H9 (cell line): Measurements from ENCODE around the gene PDCL3. TPM values are rescaled to one million over a fixed set of nuclear protein-coding genes. Genes with fewer than 3 reads are reported as not detected.

ENCODE experiments used
- DNase-seq: peaks from one replicate; pipeline ENCODE4 v3.0.0-alpha.2; 2017
- H2AFZ ChIP-seq: one replicate; pipeline ENCODE4 v1.6.1; 2013; ENCODE audit warnings: mild to moderate bottlenecking, low read length, control low read depth, moderate library complexity
- H2AK5ac ChIP-seq: 2 replicates; pipeline ENCODE4 v1.6.1; 2013; ENCODE audit warnings: low read length, control low read depth, mixed read lengths; ENCODE audit not compliant: insufficient read length
- H2BK120ac ChIP-seq: one replicate; pipeline ENCODE4 v1.6.1; 2013; ENCODE audit warnings: low read depth, mild to moderate bottlenecking, low read length, control low read depth, inconsistent platforms; ENCODE audit not compliant: poor library complexity, severe bottlenecking
- H2BK12ac ChIP-seq: 2 replicates; pipeline ENCODE4 v1.6.1; 2013; ENCODE audit warnings: low read length, control low read depth, mixed read lengths, low read depth; ENCODE audit not compliant: insufficient read length
- H2BK15ac ChIP-seq: 2 replicates; pipeline ENCODE4 v1.6.1; 2013; ENCODE audit warnings: low read depth, low read length, control low read depth
- H2BK20ac ChIP-seq: one replicate; pipeline ENCODE4 v1.6.1; 2013; ENCODE audit warnings: low read depth, mild to moderate bottlenecking, low read length, control low read depth, inconsistent platforms; ENCODE audit not compliant: poor library complexity, severe bottlenecking
- H2BK5ac ChIP-seq: 2 replicates; pipeline ENCODE4 v1.6.1; 2013; ENCODE audit warnings: low read length, control low read depth, mixed read lengths; ENCODE audit not compliant: insufficient read length
- H3K14ac ChIP-seq: 2 replicates; pipeline ENCODE4 v1.6.1; 2013; ENCODE audit warnings: low read length, control low read depth; ENCODE audit not compliant: insufficient read depth
- H3K18ac ChIP-seq: 2 replicates; pipeline ENCODE4 v1.6.1; 2013; ENCODE audit warnings: low read depth, mild to moderate bottlenecking, mixed read lengths, low read length, control low read depth; ENCODE audit not compliant: insufficient read length
- H3K23ac ChIP-seq: 2 replicates; pipeline ENCODE4 v1.6.1; 2013; ENCODE audit warnings: low read length, control low read depth, mixed read lengths, low read depth; ENCODE audit not compliant: insufficient read length
- H3K23me2 ChIP-seq: 2 replicates; pipeline ENCODE4 v1.6.1; 2013; ENCODE audit warnings: low read depth, mild to moderate bottlenecking, mixed read lengths, low read length, control low read depth; ENCODE audit not compliant: insufficient read length, poor library complexity, severe bottlenecking
- H3K27ac ChIP-seq: 2 replicates; pipeline ENCODE4 v1.5.1; 2013; ENCODE audit warnings: low read length, control low read depth, mixed read lengths, low read depth; ENCODE audit not compliant: insufficient read length
- H3K27me3 ChIP-seq: 2 replicates; pipeline ENCODE4 v1.6.1; 2013; ENCODE audit warnings: low read length, control low read depth, inconsistent platforms; ENCODE audit not compliant: insufficient read depth
- H3K4ac ChIP-seq: 2 replicates; pipeline ENCODE4 v1.6.1; 2013; ENCODE audit warnings: low read depth, mild to moderate bottlenecking, control low read depth, inconsistent platforms, low read length, moderate library complexity
- H3K4me1 ChIP-seq: 2 replicates; pipeline ENCODE4 v1.6.1; 2013; ENCODE audit warnings: low read length, control low read depth, inconsistent platforms; ENCODE audit not compliant: insufficient read depth
- H3K4me2 ChIP-seq: 2 replicates; pipeline ENCODE4 v1.6.1; 2013; ENCODE audit warnings: low read length, control low read depth, mixed read lengths; ENCODE audit not compliant: insufficient read length, insufficient read depth
- H3K56ac ChIP-seq: 2 replicates; pipeline ENCODE4 v1.6.1; 2013; ENCODE audit warnings: low read depth, mild to moderate bottlenecking, mixed read lengths, low read length, control low read depth; ENCODE audit not compliant: insufficient read length
- H3K79me1 ChIP-seq: 2 replicates; pipeline ENCODE4 v1.6.1; 2013; ENCODE audit warnings: low read depth, mild to moderate bottlenecking, moderate library complexity, low read length, control low read depth, inconsistent platforms; ENCODE audit not compliant: insufficient read depth, poor library complexity, severe bottlenecking
- H3K79me2 ChIP-seq: 2 replicates; pipeline ENCODE4 v1.6.1; 2013; ENCODE audit warnings: low read length, control low read depth, inconsistent platforms; ENCODE audit not compliant: insufficient read depth
- H3K9ac ChIP-seq: 2 replicates; pipeline ENCODE4 v1.6.1; 2013; ENCODE audit warnings: low read length, control low read depth, mixed read lengths; ENCODE audit not compliant: insufficient read length; ENCODE audit errors: extremely low read depth
- H3K9me3 ChIP-seq: one replicate; pipeline ENCODE4 v1.6.1; 2013; ENCODE audit warnings: low read depth, low read length, inconsistent platforms; ENCODE audit not compliant: control insufficient read depth
- H3T11ph ChIP-seq: one replicate; pipeline ENCODE4 v1.6.1; 2013; ENCODE audit warnings: mild to moderate bottlenecking, low read length, control low read depth, inconsistent platforms
- H4K20me1 ChIP-seq: one replicate; pipeline ENCODE4 v1.6.1; 2013; ENCODE audit not compliant: control insufficient read depth, insufficient read length, insufficient read depth
- H4K5ac ChIP-seq: 2 replicates; pipeline ENCODE4 v1.6.1; 2013; ENCODE audit warnings: low read depth, mild to moderate bottlenecking, mixed read lengths, low read length, control low read depth; ENCODE audit not compliant: insufficient read length
- H4K8ac ChIP-seq: replicated peaks from 2 replicates; pipeline ENCODE4 v1.6.1; 2013; ENCODE audit warnings: low read length, control low read depth, mixed read lengths, low read depth; ENCODE audit not compliant: insufficient read length
- H4K91ac ChIP-seq: 2 replicates; pipeline ENCODE4 v1.6.1; 2013; ENCODE audit warnings: low read depth, mild to moderate bottlenecking, moderate library complexity, mixed read lengths, low read length, control low read depth; ENCODE audit not compliant: insufficient read length
- H3K27ac Mint-ChIP-seq, 3 experiments: 2 replicates in 2 of 3; 3 replicates in 1 of 3; pipeline ENCODE4 v1.8.0; 2020 to 2021; ENCODE audit warnings: mixed read lengths in 3 of 3, mild to moderate bottlenecking in 1 of 3, moderate library complexity in 1 of 3
- H3K27me3 Mint-ChIP-seq: 2 replicates; pipeline ENCODE4 v1.8.0; 2021; ENCODE audit warnings: low read depth, mild to moderate bottlenecking, moderate library complexity, mixed read lengths
- H3K36me3 Mint-ChIP-seq, 3 experiments: 2 replicates in 2 of 3; 3 replicates in 1 of 3; pipeline ENCODE4 v1.8.0; 2020 to 2021; ENCODE audit warnings: low read depth in 3 of 3, mixed read lengths in 3 of 3; ENCODE audit not compliant: insufficient read depth in 1 of 3
- H3K4me1 Mint-ChIP-seq, 2 experiments: 2 replicates each; pipeline ENCODE4 v1.8.0; 2020; ENCODE audit warnings: mixed read lengths in 2 of 2
- H3K4me3 Mint-ChIP-seq, 2 experiments: 2 replicates in 1 of 2; 3 replicates in 1 of 2; pipeline ENCODE4 v1.8.0; 2020 to 2021; ENCODE audit warnings: mild to moderate bottlenecking in 2 of 2, mixed read lengths in 2 of 2, moderate library complexity in 1 of 2
- H3K9me3 Mint-ChIP-seq, 2 experiments: 2 replicates in 1 of 2; 3 replicates in 1 of 2; pipeline ENCODE4 v1.8.0; 2020; ENCODE audit warnings: mild to moderate bottlenecking in 2 of 2, mixed read lengths in 2 of 2, moderate library complexity in 1 of 2
- CTCF ChIP-seq: fragments of 200-600 bp; sonication (generic); conservative IDR thresholded peaks from 3 replicates; pipeline ENCODE4 v1.8.0; 2021; ENCODE audit warnings: antibody characterized with exemption, mild to moderate bottlenecking
- WGBS: extraction: QIAGEN DNeasy Blood & Tissue Kit; methylation state at CpG from one replicate; pipeline ENCODE4 v1.1.7; 2013; ENCODE audit warnings: missing lambda C conversion rate, low lambda C conversion rate, mixed read lengths; ENCODE audit not compliant: insufficient read length; ENCODE audit errors: extremely low coverage; 5-methylcytosine and 5-hydroxymethylcytosine counted together
- total RNA-seq: library from RNA; stranded (reverse); gene quantifications from 2 replicates; pipeline ENCODE4 v1.2.1, GENCODE V29; 2021

Gene PDCL3
- total RNA-seq, 1 experiment from 2014 or later, result 39.4 TPM

- Histone ChIP-seq H3K79me1 (no peaks in the 10 kb centered on the region), H2BK15ac (no peak overlapping the region), H3K79me2 (no peaks in the 10 kb centered on the region), H3K9me3 (no peaks in the 10 kb centered on the region), H3K9ac (no peak overlapping the region), H3K23ac (no peak overlapping the region), H2AFZ (no peak overlapping the region), H2BK20ac (no peak overlapping the region), H4K8ac (no peak overlapping the region), H3K4ac (no peak overlapping the region), H3K27me3 (0 out of 2 replicates have a peak, but pooled peaks cover 3% of the 10 kb centered on the region), H4K91ac (no peak overlapping the region), H4K20me1 (no peaks in the 10 kb centered on the region), H2BK5ac (no peak overlapping the region), H3K4me2 (no peak overlapping the region), H3K56ac (no peak overlapping the region), H4K5ac (no peak overlapping the region), H2BK12ac (no peak overlapping the region), H3K18ac (no peak overlapping the region), H2BK120ac (no peak overlapping the region), H3K14ac (no peak overlapping the region), H3T11ph (no peak overlapping the region), H3K27ac (no peak overlapping the region), H3K23me2 (no peaks in the 10 kb centered on the region), H3K4me1 (no peaks in the 10 kb centered on the region), H2AK5ac (no peak overlapping the region)
- Mint-ChIP-seq H3K9me3 (peaks cover 0 to 2% of the 10 kb centered on the region in 2 experiments; a peak in 1 of 5 replicates), H3K4me3 (no peak overlapping the region), H3K4me1 (peaks cover 4 to 7% of the 10 kb centered on the region in 2 experiments; a peak in 3 of 4 replicates), H3K27me3 (no peaks in the 10 kb centered on the region), H3K36me3 (no peaks in the 10 kb centered on the region), H3K27ac (peak overlapping the region in 1 of 3 experiments; percentile 25; a peak in 1 of 7 replicates)
- no CpG with 5 or more reads among the region's 7 CpGs for WGBS
- TF ChIP-seq CTCF, result no peak
- DNase-seq, result no peak
Measured at GRCh38 chr2:100527440-100528015, 35.3 kb upstream of the PDCL3 start.
